IMR-90 (cell line): ENCODE measurements around the gene ANTXR1. TPM values are rescaled to one million over a fixed set of nuclear protein-coding genes. Genes with fewer than 3 reads are reported as not detected.

Source experiments
- ATAC-seq: fragments of 200-7000 bp; cut with Tn5 transposase; 2 replicates; pipeline ENCODE4 v1.9.1; 2020; ENCODE audit warnings: low read depth, mild to moderate bottlenecking, moderate library complexity
- BruUV-seq: library from RNA; stranded (reverse); fragments of 400-500 nt; replicated peaks from 2 replicates; lab custom pipeline; 2021; lab: Mats Ljungman, UMichigan
- CTCF ChIA-PET: fragments of 300-600 bp; formaldehyde crosslinking; extraction: SDS; loops from one replicate; lab custom pipeline; 2021; ENCODE audit warnings: antibody characterized with exemption; lab: Yijun Ruan, JAX
- POLR2A ChIA-PET: fragments of 300-600 bp; sonication (Branson Sonifier 250); formaldehyde crosslinking; loops from one replicate; lab custom pipeline; 2022; ENCODE audit warnings: antibody characterized with exemption; ENCODE audit not compliant: unreplicated experiment; lab: Charles Lee
- DNase-seq: peaks from one replicate; pipeline ENCODE4 v3.0.0; 2013
- H2AFZ ChIP-seq: replicated peaks from 2 replicates; pipeline ENCODE3; 2013; ENCODE audit warnings: low read length, mild to moderate bottlenecking; ENCODE audit not compliant: poor library complexity
- H2AK5ac ChIP-seq: 2 replicates; pipeline ENCODE4 v1.6.1; 2013; ENCODE audit warnings: low read depth, low read length, inconsistent platforms
- H2AK9ac ChIP-seq: replicated peaks from 2 replicates; pipeline ENCODE3; 2013; ENCODE audit warnings: mild to moderate bottlenecking, low read depth, low read length, moderate library complexity; ENCODE audit not compliant: poor library complexity
- H2BK120ac ChIP-seq: 2 replicates; pipeline ENCODE4 v1.6.1; 2013; ENCODE audit warnings: low read depth, low read length, inconsistent platforms
- H2BK15ac ChIP-seq: 3 replicates; pipeline ENCODE4 v1.6.1; 2013; ENCODE audit warnings: low read depth, low read length, inconsistent platforms
- H2BK20ac ChIP-seq: 2 replicates; pipeline ENCODE4 v1.6.1; 2013; ENCODE audit warnings: low read depth, mild to moderate bottlenecking, inconsistent platforms, low read length, moderate library complexity
- H2BK5ac ChIP-seq: 2 replicates; pipeline ENCODE4 v1.6.1; 2013; ENCODE audit warnings: mild to moderate bottlenecking, low read depth, low read length, inconsistent platforms; ENCODE audit not compliant: poor library complexity, severe bottlenecking
- H3K14ac ChIP-seq: replicated peaks from 2 replicates; pipeline ENCODE4 v1.6.1; 2013; ENCODE audit warnings: low read depth, low read length, inconsistent platforms
- H3K18ac ChIP-seq: 2 replicates; pipeline ENCODE4 v1.6.1; 2013; ENCODE audit warnings: low read depth, low read length, control low read depth
- H3K23ac ChIP-seq: 2 replicates; pipeline ENCODE4 v1.6.1; 2013; ENCODE audit warnings: low read depth, low read length, inconsistent platforms
- H3K27ac ChIP-seq: 2 replicates; pipeline ENCODE4 v1.5.1; 2013; ENCODE audit warnings: mild to moderate bottlenecking, control low read depth, low read length; ENCODE audit not compliant: insufficient read depth
- H3K27me3 ChIP-seq: 2 replicates; pipeline ENCODE4 v1.6.1; 2013; ENCODE audit warnings: low read length; ENCODE audit not compliant: control insufficient read depth, insufficient read depth
- H3K36me3 ChIP-seq: 2 replicates; pipeline ENCODE4 v1.6.1; 2013; ENCODE audit warnings: low read length, mixed read lengths; ENCODE audit not compliant: control insufficient read depth, insufficient read depth
- H3K4ac ChIP-seq: 2 replicates; pipeline ENCODE4 v1.6.1; 2013; ENCODE audit warnings: low read depth, low read length, inconsistent platforms
- H3K4me1 ChIP-seq: 2 replicates; pipeline ENCODE4 v1.6.1; 2013; ENCODE audit warnings: low read length, mixed read lengths; ENCODE audit not compliant: control insufficient read depth, insufficient read depth
- H3K4me2 ChIP-seq: 2 replicates; pipeline ENCODE4 v1.6.1; 2013; ENCODE audit warnings: low read depth, mild to moderate bottlenecking, control low read depth, low read length, moderate library complexity
- H3K4me3 ChIP-seq: 2 replicates; pipeline ENCODE4 v1.5.1; 2013; ENCODE audit warnings: low read depth, mild to moderate bottlenecking, control low read depth, low read length, moderate library complexity; ENCODE audit not compliant: insufficient read depth
- H3K56ac ChIP-seq: 2 replicates; pipeline ENCODE4 v1.6.1; 2013; ENCODE audit warnings: low read length, inconsistent platforms; ENCODE audit not compliant: insufficient read depth; ENCODE audit errors: extremely low read depth
- H3K79me1 ChIP-seq, 2 experiments: 2 replicates each; pipeline ENCODE4 v1.6.1; 2013; ENCODE audit warnings: low read length in 2 of 2, inconsistent platforms in 1 of 2, low read depth in 1 of 2
- H3K9ac ChIP-seq: 2 replicates; pipeline ENCODE4 v1.6.1; 2013; ENCODE audit warnings: low read depth, low read length, control low read depth
- H3K9me1 ChIP-seq: 2 replicates; pipeline ENCODE4 v1.6.1; 2013; ENCODE audit warnings: low read length, inconsistent platforms; ENCODE audit not compliant: insufficient read depth
- H3K9me3 ChIP-seq: 2 replicates; pipeline ENCODE4 v1.6.1; 2013; ENCODE audit warnings: low read length; ENCODE audit not compliant: control insufficient read depth, insufficient read depth
- H4K20me1 ChIP-seq: 2 replicates; pipeline ENCODE4 v1.6.1; 2013; ENCODE audit warnings: low read length, inconsistent platforms; ENCODE audit not compliant: insufficient read depth
- H4K5ac ChIP-seq: 2 replicates; pipeline ENCODE4 v1.6.1; 2013; ENCODE audit warnings: mild to moderate bottlenecking, low read depth, low read length, control low read depth
- H4K8ac ChIP-seq, 2 experiments: 2 replicates each; pipeline ENCODE4 v1.6.1; 2013; ENCODE audit warnings: low read depth in 2 of 2, low read length in 2 of 2, control low read depth in 1 of 2, inconsistent platforms in 1 of 2
- H4K91ac ChIP-seq: 2 replicates; pipeline ENCODE4 v1.6.1; 2013; ENCODE audit warnings: low read depth, low read length, inconsistent platforms; ENCODE audit not compliant: insufficient read depth
- CEBPB ChIP-seq: IDR thresholded peaks from 2 replicates; pipeline ENCODE4 v1.6.1; 2012; ENCODE audit warnings: low read depth, low read length, improper control_type of control experiment
- CHD1 ChIP-seq: IDR thresholded peaks from 2 replicates; pipeline ENCODE4 v1.6.1; 2012; ENCODE audit warnings: low read depth, low read length, improper control_type of control experiment
- CTCF ChIP-seq: conservative IDR thresholded peaks from 2 replicates; pipeline ENCODE4 v1.5.1; 2012; ENCODE audit warnings: mild to moderate bottlenecking, low read depth, low read length, improper control_type of control experiment
- ELK1 ChIP-seq: fragments of 150-350 bp; IDR thresholded peaks from 2 replicates; pipeline ENCODE4 v1.6.1; 2016; ENCODE audit warnings: low read depth, mild to moderate bottlenecking, low read length, moderate library complexity, borderline replicate concordance
- FOS ChIP-seq: fragments of 150-350 bp; IDR thresholded peaks from 2 replicates; pipeline ENCODE4 v1.6.1; 2016; ENCODE audit warnings: low read depth, low read length
- MAFK ChIP-seq: IDR thresholded peaks from 2 replicates; pipeline ENCODE4 v1.6.1; 2012; ENCODE audit warnings: low read depth, low read length, improper control_type of control experiment
- MAZ ChIP-seq: IDR thresholded peaks from 2 replicates; pipeline ENCODE4 v1.6.1; 2012; ENCODE audit warnings: low read depth, mild to moderate bottlenecking, low read length, improper control_type of control experiment, moderate library complexity, borderline replicate concordance
- MXI1 ChIP-seq: IDR thresholded peaks from 2 replicates; pipeline ENCODE4 v1.6.1; 2012; ENCODE audit warnings: low read depth, mild to moderate bottlenecking, low read length, moderate library complexity, borderline replicate concordance
- NFE2L2 ChIP-seq: fragments of 150-350 bp; IDR thresholded peaks from 2 replicates; pipeline ENCODE4 v1.6.1; 2016; ENCODE audit warnings: low read depth, mild to moderate bottlenecking, low read length
- RAD21 ChIP-seq: IDR thresholded peaks from 2 replicates; pipeline ENCODE4 v1.6.1; 2012; ENCODE audit warnings: low read length, improper control_type of control experiment
- RFX5 ChIP-seq: IDR thresholded peaks from 2 replicates; pipeline ENCODE4 v1.8.0; 2012; ENCODE audit warnings: low read depth, mild to moderate bottlenecking, low read length, moderate library complexity
- SMC3 ChIP-seq: fragments of 150-350 bp; IDR thresholded peaks from 2 replicates; pipeline ENCODE4 v1.6.1; 2016; ENCODE audit warnings: low read depth, mild to moderate bottlenecking, antibody characterized with exemption, low read length, moderate library complexity
- USF2 ChIP-seq: fragments of 150-350 bp; IDR thresholded peaks from 2 replicates; pipeline ENCODE4 v1.6.1; 2017; ENCODE audit warnings: mild to moderate bottlenecking, antibody characterized with exemption, low read length, low read depth
- WGBS, 2 experiments: methylation state at CpG; one replicate each; pipeline versions ENCODE4 v1.1.5 to v1.1.7; 2013; ENCODE audit warnings: missing lambda C conversion rate in 2 of 2; ENCODE audit not compliant: insufficient read length in 1 of 2; ENCODE audit errors: extremely low coverage in 2 of 2; 5-methylcytosine and 5-hydroxymethylcytosine counted together
- dilution Hi-C: fragments of 300-500 bp; cut with HindIII; formaldehyde crosslinking; loops from one replicate; pipeline ENCODE4 v1.14.3; 2018; ENCODE audit warnings: low sequenced_read_pairs; ENCODE audit not compliant: unreplicated experiment
- in situ Hi-C: fragments of 300-500 bp; cut with MboI; formaldehyde crosslinking; loops from 3 replicates; pipeline ENCODE4 v1.14.3; 2019; ENCODE audit warnings: low sequenced_read_pairs, inconsistent platforms, mixed read lengths
- intact Hi-C: fragments of 100-400 bp; cut with micrococcal nuclease; formaldehyde crosslinking; loops from 2 replicates; pipeline ENCODE4 v1.10.0; 2022
- polyA plus RNA-seq, 3 experiments: library from polyadenylated mRNA; depleted of rRNA; stranded (reverse); fragments of >200 nt; gene quantifications; 2 replicates each; pipeline ENCODE4 v1.2.3, GENCODE V29; 2012; ENCODE audit warnings: low replicate concordance in 1 of 3
- total RNA-seq: library from RNA; depleted of rRNA; stranded (reverse); fragments of >200 nt; gene quantifications from 2 replicates; pipeline ENCODE4 v1.2.3, GENCODE V29; 2012

Gene ANTXR1
- total and polyA plus RNA-seq, 2 of the 4 experiments (the other 2 are of a cell fraction), result 27.2 to 36.9 TPM

GRCh38 chr2:69204654-69205053 is 191.7 kb downstream of the ANTXR1 start:
- 0 out of 2 replicates have a peak overlapping the region, but pooled peaks have one; percentile 2 for H2AK5ac ChIP-seq
- CTCF ChIA-PET, result no interaction called here
- no TSS peak for BruUV-seq
- H4K91ac ChIP-seq, result no peak overlapping the region
- dilution Hi-C loops (no loop called here), in situ Hi-C loops (no loop called here), intact Hi-C loops (loop anchor here (5.0 kb wide), 1 partner anchor 103 kb away; no protein-coding TSS in a partner anchor)
- H3K56ac ChIP-seq, result no peak overlapping the region
- no peak overlapping the region for H3K4me3 ChIP-seq
- POLR2A ChIA-PET, result interaction anchor here (0.6 kb wide), 1 partner anchor 56 kb away, joined by 3 read pairs; no protein-coding TSS in a partner anchor
- H2AFZ ChIP-seq, result no peak overlapping the region
- H3K9me1 ChIP-seq, result peaks cover 14% of the 10 kb centered on the region; the same call in 1 of the 2 replicates
- peak overlapping the region; percentile 12; the same call in 1 of the 2 replicates for H4K5ac ChIP-seq
- no peak overlapping the region; the same call in 1 of the 2 replicates for H3K18ac ChIP-seq
- no peak for ATAC-seq
- H2BK15ac ChIP-seq, result no peak overlapping the region
- no peak overlapping the region for H2BK20ac ChIP-seq
- H4K20me1 ChIP-seq, result no peaks in the 10 kb centered on the region
- H3K36me3 ChIP-seq, result peaks cover 37% of the 10 kb centered on the region
- no peak overlapping the region for H4K8ac ChIP-seq
- H3K23ac ChIP-seq, result no peak overlapping the region
- WGBS, 2 experiments, result no CpG with 5 or more reads among the region's 3 CpGs
- H3K79me1 ChIP-seq, result peaks cover 12 to 29% of the 10 kb centered on the region in 2 experiments; a peak in 3 of 4 replicates
- no peak overlapping the region for H3K4me2 ChIP-seq
- H3K14ac ChIP-seq, result no peak overlapping the region
- H2AK9ac ChIP-seq, result no peak overlapping the region
- no peaks in the 10 kb centered on the region for H3K27me3 ChIP-seq
- no peak overlapping the region for H3K9ac ChIP-seq
- no peak for TF ChIP-seq CTCF
- TF ChIP-seq MXI1, result no peak
- no peak for TF ChIP-seq MAZ
- no peak for TF ChIP-seq MAFK
- no peak for TF ChIP-seq CHD1
- TF ChIP-seq SMC3, result no peak
- TF ChIP-seq ELK1, result no peak
- no peak for TF ChIP-seq CEBPB
- TF ChIP-seq NFE2L2, result no peak
- TF ChIP-seq USF2, result no peak
- TF ChIP-seq FOS, result no peak
- no peak for TF ChIP-seq RFX5
- no peak for TF ChIP-seq RAD21
- no peak overlapping the region for H3K27ac ChIP-seq
- no peaks in the 10 kb centered on the region for H3K9me3 ChIP-seq
- H2BK5ac ChIP-seq, result no peak overlapping the region
- no peak overlapping the region for H2BK120ac ChIP-seq
- peaks cover 10% of the 10 kb centered on the region for H3K4me1 ChIP-seq
- no peak for DNase-seq
- no peak overlapping the region for H3K4ac ChIP-seq
